LNCAP (cell line): ENCODE measurements around the gene CHD9NB.

ENCODE experiments used
- TF ChIP-seq, protein P1 (sequence below): fragments of 450-650 bp; IDR thresholded peaks from 2 replicates; pipeline ENCODE4 v1.5.1; 2017; ENCODE audit warnings: mild to moderate bottlenecking

CHD9NB gene

DNA sequence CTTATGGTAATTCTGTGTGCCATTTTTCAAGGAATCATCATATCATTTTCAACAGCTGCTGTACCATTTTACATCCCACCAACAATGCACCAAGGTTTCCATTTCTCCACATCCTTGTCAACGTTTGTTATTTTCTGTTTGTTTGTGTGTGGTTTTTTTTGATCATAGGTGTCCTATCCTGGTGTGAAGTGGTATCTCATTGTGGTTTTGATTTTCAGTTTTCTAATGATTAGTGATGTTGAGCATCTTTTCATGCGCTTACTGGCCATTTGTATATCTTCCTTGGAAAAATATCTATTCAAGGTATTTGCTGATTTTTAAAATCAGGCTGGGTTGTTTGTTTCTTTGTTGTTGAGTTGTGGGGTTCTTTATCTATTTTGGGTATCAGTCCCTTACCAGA, 17.1 kb upstream of the CHD9NB start:
- TF ChIP-seq, protein P1, sequence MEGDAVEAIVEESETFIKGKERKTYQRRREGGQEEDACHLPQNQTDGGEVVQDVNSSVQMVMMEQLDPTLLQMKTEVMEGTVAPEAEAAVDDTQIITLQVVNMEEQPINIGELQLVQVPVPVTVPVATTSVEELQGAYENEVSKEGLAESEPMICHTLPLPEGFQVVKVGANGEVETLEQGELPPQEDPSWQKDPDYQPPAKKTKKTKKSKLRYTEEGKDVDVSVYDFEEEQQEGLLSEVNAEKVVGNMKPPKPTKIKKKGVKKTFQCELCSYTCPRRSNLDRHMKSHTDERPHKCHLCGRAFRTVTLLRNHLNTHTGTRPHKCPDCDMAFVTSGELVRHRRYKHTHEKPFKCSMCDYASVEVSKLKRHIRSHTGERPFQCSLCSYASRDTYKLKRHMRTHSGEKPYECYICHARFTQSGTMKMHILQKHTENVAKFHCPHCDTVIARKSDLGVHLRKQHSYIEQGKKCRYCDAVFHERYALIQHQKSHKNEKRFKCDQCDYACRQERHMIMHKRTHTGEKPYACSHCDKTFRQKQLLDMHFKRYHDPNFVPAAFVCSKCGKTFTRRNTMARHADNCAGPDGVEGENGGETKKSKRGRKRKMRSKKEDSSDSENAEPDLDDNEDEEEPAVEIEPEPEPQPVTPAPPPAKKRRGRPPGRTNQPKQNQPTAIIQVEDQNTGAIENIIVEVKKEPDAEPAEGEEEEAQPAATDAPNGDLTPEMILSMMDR: no peak

DNA sequence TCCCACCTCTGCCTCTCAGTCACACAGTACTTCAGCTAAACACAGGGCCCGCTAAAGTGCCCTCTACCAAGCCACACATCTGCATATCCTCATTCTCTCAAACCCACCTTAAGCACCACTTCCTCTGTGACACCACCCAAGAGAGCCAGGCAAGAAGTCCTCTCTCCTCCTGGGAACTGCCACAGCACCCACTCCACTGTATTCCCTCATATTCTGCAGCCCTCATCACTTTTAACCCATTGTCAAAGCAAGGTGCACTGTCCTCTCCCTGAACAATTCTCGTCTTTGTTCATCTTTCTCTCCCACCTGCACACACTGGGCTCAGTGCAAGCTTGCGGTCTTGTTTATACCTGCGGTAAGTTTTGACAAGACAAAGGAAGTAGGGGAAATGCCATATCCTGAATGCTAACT, 15.7 kb upstream of the CHD9NB start:
- TF ChIP-seq, protein P1: no peak

DNA sequence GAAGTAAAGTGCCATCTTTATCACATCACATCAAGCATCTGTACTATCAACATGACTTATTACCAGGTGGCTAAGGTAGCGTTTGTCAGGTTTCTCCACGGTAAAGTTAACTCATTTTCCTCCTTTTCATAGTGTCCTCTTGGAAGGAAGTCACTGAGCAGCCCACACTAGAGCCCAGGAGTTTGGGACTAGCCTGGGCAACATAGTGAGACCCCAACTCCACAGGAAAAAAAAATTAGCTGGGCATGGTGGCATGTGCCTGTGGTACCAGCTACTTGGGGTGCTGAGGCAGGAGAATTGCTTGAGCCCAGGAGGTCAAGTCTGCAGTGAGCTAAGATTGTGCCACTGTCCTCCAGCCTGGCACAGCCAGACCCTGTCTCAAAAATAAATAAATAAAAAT, 15.0 kb upstream of the CHD9NB start:
- TF ChIP-seq, protein P1: no peak

DNA sequence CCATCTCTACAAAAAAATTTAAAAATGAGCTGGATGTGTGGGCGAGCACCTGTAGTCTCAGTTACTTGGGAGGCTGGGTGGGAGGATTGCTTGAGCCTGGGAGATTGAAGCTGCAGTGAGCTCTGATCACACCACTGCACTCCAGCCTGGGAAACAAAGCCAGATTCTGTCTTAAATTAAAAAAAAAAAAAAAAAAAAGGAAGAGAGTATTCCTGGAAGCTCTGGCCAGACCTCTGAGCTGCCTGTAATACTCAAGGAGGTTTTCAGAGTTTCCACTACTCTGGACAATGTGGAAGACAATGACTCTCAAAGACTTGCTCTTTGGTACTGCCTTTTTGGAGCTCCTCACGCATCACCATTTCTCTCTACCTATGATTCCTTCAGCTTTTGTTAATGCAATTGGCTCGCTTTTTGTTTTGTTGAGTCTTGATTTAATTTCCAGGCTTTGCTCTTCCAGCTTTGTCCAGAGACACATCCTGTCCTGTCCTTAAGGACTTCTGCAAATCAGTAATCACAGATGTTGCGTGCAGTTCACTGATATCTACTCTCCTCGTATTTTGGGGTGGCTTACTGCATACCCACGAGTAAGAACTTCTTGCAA, 12.9 kb upstream of the CHD9NB start:
- TF ChIP-seq, protein P1: no peak

DNA sequence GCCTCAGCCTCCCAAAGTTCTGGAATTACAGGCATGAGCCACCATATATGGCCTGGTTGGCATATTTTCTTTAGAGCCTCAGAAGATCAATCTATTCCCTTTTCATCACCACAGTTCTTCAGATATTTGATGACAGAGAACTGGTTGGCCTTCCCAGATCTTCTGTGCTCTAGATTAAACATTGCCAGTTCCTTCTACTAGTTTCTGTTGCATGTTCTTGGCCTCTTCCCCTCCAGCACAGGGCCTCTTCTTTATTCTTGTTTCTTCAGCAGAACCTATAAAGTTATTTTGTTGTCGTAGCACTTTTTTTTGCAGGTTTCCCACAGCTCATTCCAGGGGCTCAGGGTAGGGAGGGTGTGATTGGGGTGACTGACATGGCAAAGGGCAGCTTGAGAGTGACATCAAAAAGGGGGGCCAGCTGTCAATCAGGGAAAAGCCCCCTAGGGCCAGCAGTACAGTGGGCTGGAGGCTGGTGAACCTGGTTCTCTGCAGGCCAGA, 11.4 kb upstream of the CHD9NB start:
- TF ChIP-seq, protein P1: no peak

DNA sequence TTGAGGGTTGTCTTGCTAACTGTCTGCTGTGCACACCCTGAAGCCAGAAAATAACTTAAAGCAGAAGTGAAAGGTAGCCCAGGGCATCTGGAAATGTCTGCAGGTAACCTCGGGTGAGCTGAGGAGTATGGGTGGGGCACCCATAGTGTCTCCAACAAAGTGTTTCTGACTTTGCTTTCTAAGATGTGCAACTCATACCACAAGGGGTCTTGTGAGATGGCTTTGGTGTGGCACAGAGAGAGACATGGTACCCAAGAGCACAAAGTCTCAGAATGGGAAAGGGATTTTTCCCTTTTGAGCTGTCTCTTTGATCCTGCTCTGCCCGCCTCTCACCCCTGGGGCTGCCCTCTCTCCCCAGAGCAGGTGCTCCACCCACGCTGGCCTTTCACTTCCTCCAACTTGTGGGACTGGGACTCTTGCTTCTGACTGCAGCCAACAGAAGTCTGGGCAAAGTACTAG, 9.0 kb upstream of the CHD9NB start:
- TF ChIP-seq, protein P1: no peak

DNA sequence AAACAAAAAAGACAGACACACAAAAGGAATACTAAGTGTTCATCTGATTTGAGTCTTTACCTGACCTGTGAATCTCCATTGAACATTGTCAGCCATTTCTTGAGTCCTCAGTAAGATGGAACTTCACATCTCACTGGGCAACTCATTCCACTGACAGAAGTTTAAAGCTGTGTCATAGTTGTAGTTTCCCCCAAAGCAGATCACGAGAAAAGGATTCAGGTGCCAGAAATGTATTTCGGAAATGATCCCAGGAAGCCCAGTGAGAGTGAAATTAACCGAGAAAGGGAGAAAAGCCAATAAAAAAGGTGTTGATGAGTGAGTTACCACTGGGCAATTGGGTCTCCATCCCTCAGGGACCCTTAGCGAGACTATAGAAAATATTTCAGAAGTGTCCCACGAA, 8.6 kb upstream of the CHD9NB start:
- TF ChIP-seq, protein P1: no peak

DNA sequence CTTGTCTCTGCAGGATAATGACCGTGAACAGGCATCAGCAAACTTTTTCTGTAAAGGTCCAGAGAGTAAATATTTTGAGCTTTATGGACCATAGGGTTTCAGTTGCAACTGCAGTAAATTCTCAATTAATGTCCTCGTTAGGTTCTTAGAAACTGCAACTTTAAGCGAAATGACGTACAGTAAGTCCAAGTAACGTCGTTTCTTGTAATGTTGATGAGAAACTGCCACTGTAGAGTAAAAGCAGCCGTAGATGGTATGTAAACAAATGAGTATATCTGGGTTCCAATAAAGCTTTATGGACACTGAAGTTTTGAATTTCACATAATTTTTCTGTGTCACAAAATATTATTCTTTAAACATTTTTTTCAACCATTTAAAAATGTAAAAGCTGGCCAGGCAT, 7.0 kb upstream of the CHD9NB start:
- TF ChIP-seq, protein P1: no peak
